A549 (cell line): ENCODE data around the gene TSC22D1.

Experiments
- CHD2 ChIP-seq: fragments of 150-350 bp; IDR thresholded peaks from 2 replicates; pipeline ENCODE4 v1.6.1; 2014; ENCODE audit warnings: low read length; ENCODE audit not compliant: partially characterized antibody
- JUNB ChIP-seq: fragments of >200 bp; sonication (Bioruptor Twin); formaldehyde crosslinking; IDR thresholded peaks from 2 replicates; pipeline ENCODE4 v1.6.1; 2016

- TF ChIP-seq CHD2 = no peak
- no peak for TF ChIP-seq JUNB
These were observed 69.9 kb downstream of the TSC22D1 start for GRCh38 chr13:44506251-44506650.
